SIG-M5 (cell line): Measurements from ENCODE around the gene ENSA.
"Not testable (repeated sequence)": the region's sequence is repeated elsewhere in the genome, so short reads cannot be mapped to it uniquely, and the experiment has no call there.

ENCODE experiments used
- DNase-seq: peaks from one replicate; lab custom pipeline; 2025; lab: John Stamatoyannopoulos, UW

The ENSA gene

GRCh38 chr1:150621497-150622302, 7.7 kb downstream of the ENSA start:
- DNase-seq, result no peak

GRCh38 chr1:150620919-150621318, 8.5 kb downstream of the ENSA start:
- DNase-seq, result no peak

- no peak for DNase-seq
These were observed 9.6 kb downstream of the ENSA start for GRCh38 chr1:150619576-150620509.

GRCh38 chr1:150615346-150616201, 13.8 kb downstream of the ENSA start:
- no peak for DNase-seq

GRCh38 chr1:150613061-150613920, 16.1 kb downstream of the ENSA start:
- peak; percentile 97 for DNase-seq

- no peak for DNase-seq
These were observed 17.4 kb downstream of the ENSA start for GRCh38 chr1:150612014-150612345.

- DNase-seq, result no peak
These were observed 18.8 kb downstream of the ENSA start for GRCh38 chr1:150610576-150610975.

- no peak for DNase-seq
These were observed 19.7 kb downstream of the ENSA start for GRCh38 chr1:150609732-150610131.

- no peak for DNase-seq
These were observed 22.8 kb downstream of the ENSA start for GRCh38 chr1:150606463-150607142.

- not testable (repeated sequence) for DNase-seq
These were observed 24.0 kb downstream of the ENSA start for GRCh38 chr1:150605451-150605731.

- no peak for DNase-seq
These were observed 25.2 kb downstream of the ENSA start for GRCh38 chr1:150604226-150604588.

GRCh38 chr1:150603711-150604110, 25.7 kb downstream of the ENSA start:
- DNase-seq, result no peak

- DNase-seq, result not testable (repeated sequence)
These were observed 27.0 kb downstream of the ENSA start for GRCh38 chr1:150602372-150602771.

- DNase-seq, result no peak
These were observed 27.9 kb downstream of the ENSA start for GRCh38 chr1:150601540-150601939.

- DNase-seq, result not testable (repeated sequence)
These were observed 31.1 kb downstream of the ENSA start for GRCh38 chr1:150598346-150598745.

GRCh38 chr1:150596976-150597375, 32.4 kb downstream of the ENSA start:
- DNase-seq, result no peak

- no peak for DNase-seq
These were observed 33.1 kb downstream of the ENSA start for GRCh38 chr1:150596095-150596892.

GRCh38 chr1:150582371-150582770, 47.0 kb downstream of the ENSA start:
- DNase-seq, result no peak

GRCh38 chr1:150581962-150582361, 47.5 kb downstream of the ENSA start:
- not testable (repeated sequence) for DNase-seq

- DNase-seq, result not testable (repeated sequence)
These were observed 48.0 kb downstream of the ENSA start for GRCh38 chr1:150581437-150581836.
